Measurements from ENCODE around the gene LRRC18.

The LRRC18 gene

DNA sequence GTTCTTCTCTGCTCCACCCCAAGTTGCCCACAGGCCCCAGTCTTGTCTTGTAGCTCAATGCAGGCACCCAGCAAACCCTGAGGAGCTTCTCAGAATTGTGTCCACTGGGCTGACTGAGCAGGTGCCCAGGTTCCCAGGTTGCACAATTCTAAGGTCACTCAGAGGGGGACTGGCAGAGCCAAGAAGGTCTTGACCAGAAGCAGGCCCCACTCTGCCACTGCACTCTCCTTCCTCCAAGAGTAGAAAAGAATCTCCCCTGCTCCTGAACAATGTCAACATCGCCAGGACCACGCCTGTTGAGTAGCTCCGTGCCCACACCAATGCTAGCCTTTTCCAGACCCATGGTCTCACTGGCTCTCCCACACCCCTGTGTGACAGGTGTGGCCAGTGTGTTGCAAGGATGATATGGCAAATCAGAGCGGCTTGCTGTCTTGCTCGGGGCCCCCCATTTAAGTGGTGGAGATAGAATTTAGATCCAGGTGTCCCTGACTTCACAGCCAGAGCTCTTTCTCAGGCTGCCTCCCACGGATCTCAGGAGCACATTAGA lies 577 bp downstream of the LRRC18 start:
- Mint-ChIP-seq H3K4me1 (peaks cover 3% of the 10 kb centered on the region), H3K36me3 (peaks cover 20% of the 10 kb centered on the region), H3K27ac (no peak overlapping the region), H3K4me3 (no peak overlapping the region), H3K9me3 (no peaks in the 10 kb centered on the region), H3K27me3 (no peaks in the 10 kb centered on the region)
- no peak for DNase-seq (ENCODE audit: low spot score in 2 of 2)
- ATAC-seq (ENCODE audit: low read depth) = no peak

DNA sequence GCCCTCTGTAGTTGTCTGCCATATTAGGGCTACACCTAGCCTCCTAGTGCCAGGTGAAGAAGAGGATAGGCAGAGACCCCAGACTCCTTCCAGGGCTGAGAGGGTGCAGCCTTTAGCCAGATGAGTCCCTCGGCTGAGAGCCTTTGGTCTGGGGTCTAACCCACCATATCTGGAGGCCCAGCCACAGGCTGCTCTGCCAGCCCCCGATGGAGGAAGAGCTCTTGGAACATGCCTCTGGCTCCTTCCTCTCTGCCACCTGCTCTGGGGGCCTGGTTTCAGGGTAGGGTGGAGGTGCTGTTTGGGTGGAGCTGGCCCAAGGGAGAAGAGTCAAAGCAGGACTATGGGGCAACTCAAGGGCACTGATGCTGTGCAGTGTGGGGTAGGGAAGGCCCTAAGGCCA lies 1.4 kb downstream of the LRRC18 start:
- no peaks in the 10 kb centered on the region for H3K27me3 Mint-ChIP-seq
- ATAC-seq (ENCODE audit: low read depth) (no peak), DNase-seq (ENCODE audit: low spot score in 2 of 2) (no peak)
- no peaks in the 10 kb centered on the region for H3K9me3 Mint-ChIP-seq
- peaks cover 3% of the 10 kb centered on the region for H3K4me1 Mint-ChIP-seq
- H3K27ac Mint-ChIP-seq = no peak overlapping the region
- peaks cover 17% of the 10 kb centered on the region for H3K36me3 Mint-ChIP-seq
- no peak overlapping the region for H3K4me3 Mint-ChIP-seq

DNA sequence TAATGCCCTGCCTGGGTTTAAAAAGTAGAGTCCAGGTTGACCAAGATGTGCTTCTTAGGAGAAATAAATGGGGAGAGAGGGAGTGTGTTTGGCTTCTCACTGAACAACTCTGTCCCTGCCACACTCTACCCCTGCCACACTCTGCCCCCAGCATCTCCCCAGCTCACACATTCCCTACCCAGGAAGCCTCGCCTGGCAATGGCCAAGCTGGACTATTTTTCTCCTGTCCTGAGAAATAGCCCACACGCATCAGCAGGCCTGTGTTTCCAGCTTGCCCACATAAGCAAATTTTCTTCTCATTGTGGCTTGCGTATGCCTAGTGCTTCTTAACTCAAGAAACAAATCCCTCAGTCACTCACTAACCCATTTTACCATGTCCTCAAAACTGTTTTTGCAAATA lies 1.8 kb downstream of the LRRC18 start:
- Mint-ChIP-seq H3K27me3 (no peaks in the 10 kb centered on the region), H3K4me1 (peaks cover 4% of the 10 kb centered on the region), H3K27ac (peak overlapping the region; percentile 64), H3K9me3 (no peaks in the 10 kb centered on the region), H3K4me3 (no peak overlapping the region), H3K36me3 (peaks cover 15% of the 10 kb centered on the region)
- no peak for ATAC-seq (ENCODE audit: low read depth)
- no peak for DNase-seq (ENCODE audit: low spot score in 2 of 2)

DNA sequence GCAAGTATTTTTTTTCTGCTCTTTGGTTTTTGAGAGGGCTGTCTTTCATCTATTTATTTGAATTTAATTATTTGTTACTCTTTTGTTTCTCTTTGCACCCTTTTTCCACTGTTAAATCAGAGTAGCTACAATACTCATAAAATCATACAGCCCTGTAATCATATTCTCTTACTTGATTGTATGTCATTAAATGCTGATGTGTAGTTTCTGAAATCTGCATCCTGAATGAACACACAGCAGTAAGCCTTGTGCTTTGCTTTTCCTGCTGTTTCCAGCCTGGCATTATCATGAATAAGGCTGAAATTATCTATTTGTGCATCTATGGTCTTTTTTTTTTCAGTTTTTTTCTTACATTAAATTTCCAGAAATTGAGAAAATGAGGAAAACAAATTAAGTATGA lies 4.1 kb downstream of the LRRC18 start:
- Mint-ChIP-seq H3K4me1 (peaks cover 6% of the 10 kb centered on the region), H3K27ac (peak overlapping the region; percentile 53), H3K27me3 (no peaks in the 10 kb centered on the region), H3K4me3 (no peak overlapping the region), H3K36me3 (peaks cover 14% of the 10 kb centered on the region), H3K9me3 (no peaks in the 10 kb centered on the region)
- DNase-seq (ENCODE audit: low spot score in 2 of 2) = no peak
- no peak for ATAC-seq (ENCODE audit: low read depth)

DNA sequence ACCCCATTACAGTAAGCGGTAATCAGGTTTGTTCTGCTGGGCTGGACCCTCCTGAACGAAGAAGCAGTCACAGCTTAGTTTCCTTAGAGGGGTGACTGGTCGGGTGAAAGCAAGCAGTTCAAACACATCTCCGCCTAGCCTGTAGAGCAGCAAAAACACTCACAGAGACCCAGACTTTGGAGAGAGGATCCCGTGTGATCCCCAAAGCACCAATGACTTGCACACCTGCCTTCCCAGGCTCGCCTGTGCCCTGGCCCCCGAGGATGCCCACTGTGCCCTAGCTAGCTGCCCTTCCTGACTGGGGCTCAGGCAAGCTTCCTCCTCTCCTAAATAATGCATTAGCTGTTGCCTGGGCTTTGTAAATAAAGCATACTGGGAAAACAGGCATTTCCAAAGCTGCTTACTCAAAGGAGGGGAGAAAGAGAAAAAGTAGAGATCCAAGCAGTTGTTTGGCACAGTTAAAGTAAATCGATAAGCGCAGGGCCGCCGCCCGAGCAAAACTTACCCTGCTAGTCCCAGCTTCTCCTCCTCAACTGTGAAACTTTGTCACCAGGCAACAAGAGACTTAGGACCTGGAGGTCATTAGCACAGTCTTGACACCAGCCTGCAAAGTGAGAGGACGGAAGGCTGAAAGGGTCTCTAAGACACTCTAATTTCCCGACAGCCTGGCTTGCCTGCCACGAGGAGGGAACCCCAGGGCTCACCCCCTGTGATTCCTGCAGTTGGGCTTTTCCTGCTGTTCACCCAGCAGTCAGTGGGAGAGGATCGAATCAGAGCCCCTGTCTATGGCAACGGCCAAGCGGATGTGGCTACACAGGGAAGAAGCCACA lies 4.8 kb downstream of the LRRC18 start:
- DNase-seq (ENCODE audit: low spot score in 2 of 2) (no peak), ATAC-seq (ENCODE audit: low read depth) (no peak)
- Mint-ChIP-seq H3K36me3 (peaks cover 13% of the 10 kb centered on the region), H3K27me3 (no peaks in the 10 kb centered on the region), H3K4me3 (no peak overlapping the region), H3K9me3 (no peaks in the 10 kb centered on the region), H3K4me1 (peaks cover 5% of the 10 kb centered on the region), H3K27ac (peak overlapping the region; percentile 53)

DNA sequence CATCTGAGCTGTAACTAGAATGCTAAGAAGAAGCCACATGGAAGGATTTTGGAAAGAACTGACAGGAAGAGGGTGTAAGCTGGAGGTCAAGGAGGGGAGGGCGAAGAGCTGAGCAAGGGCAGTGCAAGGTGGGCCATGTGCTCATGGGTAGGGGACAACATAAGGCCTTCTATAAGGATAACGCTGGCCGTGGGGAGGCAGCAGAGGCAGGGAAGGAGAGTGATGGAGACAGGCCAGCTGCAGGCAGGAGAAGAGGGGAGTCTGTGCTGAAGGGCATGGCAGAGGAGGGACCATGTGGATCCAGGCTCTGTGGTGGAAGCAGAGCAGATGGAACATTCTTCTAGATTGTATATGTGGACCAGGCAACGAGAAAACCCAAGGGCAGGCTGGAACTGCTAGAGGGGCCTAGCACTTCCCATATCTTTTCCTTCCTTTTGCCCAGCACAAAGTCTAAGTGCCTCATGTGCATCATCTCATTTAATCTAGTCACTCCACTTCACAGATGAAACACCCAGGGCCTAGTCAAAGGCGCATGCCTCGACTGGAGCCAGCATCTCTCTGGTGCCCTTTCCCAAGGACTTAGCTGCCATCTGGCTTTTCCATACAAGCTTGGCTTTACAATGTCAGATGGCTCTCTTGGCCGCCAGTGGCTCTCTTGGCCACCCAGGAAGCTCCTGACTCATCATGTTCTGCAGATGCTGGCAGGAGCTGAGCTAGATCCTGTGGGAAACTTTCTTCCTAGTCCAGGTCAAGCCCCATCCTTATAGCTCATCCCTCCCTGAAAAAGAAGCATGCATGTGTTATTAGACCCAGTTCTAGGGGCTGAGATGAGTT lies 6.6 kb downstream of the LRRC18 start:
- DNase-seq (ENCODE audit: low spot score in 2 of 2) (no peak), ATAC-seq (ENCODE audit: low read depth) (no peak)
- Mint-ChIP-seq H3K9me3 (no peaks in the 10 kb centered on the region), H3K36me3 (peaks cover 22% of the 10 kb centered on the region), H3K4me1 (peaks cover 8% of the 10 kb centered on the region), H3K4me3 (no peak overlapping the region), H3K27me3 (no peaks in the 10 kb centered on the region), H3K27ac (no peak overlapping the region)

DNA sequence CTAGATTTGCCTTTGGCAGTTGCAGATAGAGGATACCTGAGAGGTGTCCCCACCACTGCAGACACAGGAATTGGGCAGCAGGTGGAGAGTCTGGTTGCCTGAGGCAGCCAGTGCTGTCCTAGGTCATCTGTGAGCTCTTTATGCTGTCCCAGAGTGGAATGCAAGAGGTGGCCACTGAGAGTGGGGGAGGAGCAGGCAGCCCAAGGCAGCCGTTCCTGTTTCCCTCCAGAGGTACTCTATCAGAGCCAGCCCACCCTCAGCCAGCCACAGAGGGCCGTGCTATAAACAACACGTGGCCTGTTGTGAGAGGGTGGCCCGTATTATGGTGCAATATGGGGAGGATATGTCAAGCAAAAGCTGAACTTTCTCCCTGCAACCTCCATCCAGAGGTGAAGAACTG lies 8.5 kb downstream of the LRRC18 start:
- no peaks in the 10 kb centered on the region for H3K9me3 Mint-ChIP-seq
- ATAC-seq (ENCODE audit: low read depth) = no peak

DNA sequence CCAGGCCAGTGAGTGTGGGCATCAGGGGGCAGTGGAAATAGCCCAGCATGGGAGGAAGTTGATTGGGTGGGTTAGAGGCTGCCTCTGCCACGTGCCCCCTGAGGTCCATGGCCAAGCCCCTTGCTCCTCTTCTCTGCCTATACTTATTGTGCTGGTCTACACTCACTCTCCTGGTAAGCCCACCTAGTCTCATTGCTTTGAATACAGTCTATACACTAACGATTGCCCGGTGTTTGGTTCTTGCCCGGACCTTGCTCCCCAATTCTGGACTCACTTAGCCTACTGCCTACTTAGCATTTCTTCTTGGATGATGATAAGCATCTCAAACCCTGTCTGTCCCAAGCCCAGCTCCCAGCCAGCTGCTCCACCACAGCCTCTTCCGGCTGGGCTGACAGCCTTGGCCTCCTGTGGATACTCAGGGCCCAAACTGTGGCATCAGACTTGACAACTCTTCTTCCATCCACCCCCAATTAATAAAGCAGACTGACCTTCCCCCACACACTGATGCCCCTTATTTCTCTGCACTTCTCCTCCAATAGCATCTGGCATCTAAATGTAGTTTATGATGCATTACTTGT lies 10.1 kb downstream of the LRRC18 start:
- H3K27ac Mint-ChIP-seq = peak overlapping the region; percentile 82

More for the DNA sequence above, 8.5 kb downstream of the LRRC18 start:
- Mint-ChIP-seq H3K27ac (no peak overlapping the region), H3K36me3 (peaks cover 21% of the 10 kb centered on the region), H3K4me3 (no peak overlapping the region), H3K4me1 (peaks cover 8% of the 10 kb centered on the region), H3K27me3 (no peaks in the 10 kb centered on the region)
- no peak for DNase-seq (ENCODE audit: low spot score in 2 of 2)

DNA sequence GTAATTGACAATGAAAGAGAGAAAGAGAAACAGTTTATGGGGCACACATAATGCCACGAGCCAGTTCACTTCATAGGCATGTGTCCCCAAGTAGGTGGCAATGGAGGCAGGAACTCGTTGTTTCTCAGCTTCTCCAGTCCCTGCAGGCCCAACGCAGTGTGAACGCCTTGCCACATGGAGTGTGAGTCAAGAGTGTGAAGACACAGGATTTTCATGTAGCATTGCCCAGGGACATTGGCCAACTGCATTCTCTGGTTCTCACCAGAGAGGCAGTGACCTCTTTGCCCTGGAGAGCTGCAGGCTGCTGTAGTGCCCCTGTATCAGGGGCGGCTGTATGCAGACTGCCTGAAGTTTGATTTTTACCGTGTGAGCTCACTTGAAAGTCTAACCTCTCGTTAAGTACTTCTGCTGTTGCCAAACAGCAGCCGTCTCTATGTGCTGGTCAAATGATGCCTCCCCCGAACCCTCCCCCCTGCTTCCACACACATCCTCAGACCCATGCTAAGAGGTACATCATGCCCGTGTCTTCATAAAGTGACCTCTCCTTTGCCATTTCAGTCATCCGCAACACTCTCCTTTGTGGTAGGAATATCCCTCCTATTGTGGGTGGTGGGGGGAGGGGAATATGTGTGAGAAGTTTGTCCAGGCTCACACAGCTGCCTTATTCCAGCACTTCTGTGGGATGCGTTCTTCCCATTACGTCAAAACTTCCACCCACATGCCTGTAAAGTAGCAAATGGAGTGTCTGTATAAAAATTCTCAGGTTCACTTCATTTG lies 12.7 kb downstream of the LRRC18 start:
- no peaks in the 10 kb centered on the region for H3K9me3 Mint-ChIP-seq
- DNase-seq (ENCODE audit: low spot score in 2 of 2) (no peak), ATAC-seq (ENCODE audit: low read depth) (no peak)
- no peak overlapping the region for H3K27ac Mint-ChIP-seq
- H3K4me3 Mint-ChIP-seq = no peak overlapping the region
- H3K4me1 Mint-ChIP-seq = peaks cover 5% of the 10 kb centered on the region
- no peaks in the 10 kb centered on the region for H3K27me3 Mint-ChIP-seq
- peaks cover 23% of the 10 kb centered on the region for H3K36me3 Mint-ChIP-seq

More for the DNA sequence above, 10.1 kb downstream of the LRRC18 start:
- DNase-seq (ENCODE audit: low spot score in 2 of 2) (no peak), ATAC-seq (ENCODE audit: low read depth) (no peak)
- H3K36me3 Mint-ChIP-seq = peaks cover 23% of the 10 kb centered on the region
- H3K4me1 Mint-ChIP-seq = peaks cover 8% of the 10 kb centered on the region
- no peak overlapping the region for H3K4me3 Mint-ChIP-seq
- H3K9me3 Mint-ChIP-seq = no peaks in the 10 kb centered on the region
- no peaks in the 10 kb centered on the region for H3K27me3 Mint-ChIP-seq

DNA sequence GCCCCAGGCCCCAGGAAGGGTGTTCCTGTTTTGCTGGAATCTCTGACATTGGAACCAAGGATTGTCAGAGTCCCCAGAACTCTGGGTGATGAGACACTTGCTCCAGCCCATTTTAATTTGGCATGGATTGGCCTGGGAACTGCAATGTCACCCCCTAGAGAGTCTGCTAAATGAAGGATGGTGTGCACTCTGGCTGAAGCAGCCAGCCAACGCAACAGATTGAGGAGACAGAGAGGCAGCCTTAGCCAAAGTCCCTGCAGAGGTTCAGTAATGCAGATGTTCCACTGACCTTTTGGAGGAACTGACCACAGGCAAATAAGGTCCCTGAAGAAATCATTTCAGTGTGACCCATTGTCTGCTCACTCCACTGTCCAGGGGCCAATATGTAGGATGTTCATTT lies 13.4 kb downstream of the LRRC18 start:
- peaks cover 23% of the 10 kb centered on the region for H3K36me3 Mint-ChIP-seq

DNA sequence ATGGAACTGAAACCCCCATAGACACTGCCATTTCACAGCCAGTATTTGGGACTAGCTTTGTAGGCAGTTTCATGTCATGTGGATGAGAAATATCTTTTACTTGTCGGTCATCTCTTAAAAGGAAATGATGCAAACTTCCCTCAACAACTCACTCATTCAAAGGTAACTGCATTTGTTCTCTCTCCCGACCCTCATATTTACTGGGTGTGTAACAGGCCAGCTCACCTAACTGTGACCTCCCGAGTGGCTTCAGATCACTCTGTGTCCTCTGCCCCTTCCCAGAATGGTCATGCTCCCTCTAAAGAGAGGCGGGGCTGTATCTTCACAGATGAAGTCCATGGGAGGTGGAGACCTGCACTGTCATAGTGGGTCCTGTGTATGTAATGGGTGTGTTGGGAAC lies 14.7 kb downstream of the LRRC18 start:
- peak overlapping the region; percentile 84 for H3K27ac Mint-ChIP-seq

More for the DNA sequence above, 13.4 kb downstream of the LRRC18 start:
- no peaks in the 10 kb centered on the region for H3K9me3 Mint-ChIP-seq
- peaks cover 5% of the 10 kb centered on the region for H3K4me1 Mint-ChIP-seq
- no peak for DNase-seq (ENCODE audit: low spot score in 2 of 2)
- ATAC-seq (ENCODE audit: low read depth) = no peak
- H3K4me3 Mint-ChIP-seq = no peak overlapping the region
- H3K27me3 Mint-ChIP-seq = no peaks in the 10 kb centered on the region
- no peak overlapping the region for H3K27ac Mint-ChIP-seq

DNA sequence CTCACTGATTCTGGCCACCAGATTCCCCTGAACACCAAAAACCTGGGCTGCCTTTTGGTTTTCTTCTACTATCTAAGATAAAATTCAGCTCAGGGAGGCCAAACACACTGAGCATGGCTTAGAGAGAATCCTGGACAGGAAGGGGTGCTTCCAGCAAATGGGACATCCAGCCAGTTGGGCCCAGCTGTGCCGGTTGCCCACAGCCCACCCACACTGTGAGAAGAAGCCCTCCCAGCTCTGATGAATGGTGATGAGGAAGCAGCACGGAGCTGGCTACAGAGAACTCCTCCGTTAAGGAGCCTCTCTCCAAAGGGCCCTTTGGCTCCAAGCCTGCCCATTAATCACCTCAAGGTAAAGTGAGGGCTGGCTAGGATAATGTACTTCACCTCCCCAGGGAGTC lies 15.9 kb downstream of the LRRC18 start:
- Mint-ChIP-seq H3K27ac (no peak overlapping the region), H3K27me3 (no peaks in the 10 kb centered on the region), H3K4me1 (peaks cover under 1% of the 10 kb centered on the region), H3K4me3 (no peak overlapping the region), H3K9me3 (no peaks in the 10 kb centered on the region), H3K36me3 (peaks cover 15% of the 10 kb centered on the region)
- DNase-seq (ENCODE audit: low spot score in 2 of 2) (no peak), ATAC-seq (ENCODE audit: low read depth) (no peak)

More for the DNA sequence above, 14.7 kb downstream of the LRRC18 start:
- Mint-ChIP-seq H3K27me3 (no peaks in the 10 kb centered on the region), H3K4me1 (peaks cover 4% of the 10 kb centered on the region), H3K36me3 (peaks cover 20% of the 10 kb centered on the region), H3K4me3 (no peak overlapping the region), H3K9me3 (no peaks in the 10 kb centered on the region)
- no peak for ATAC-seq (ENCODE audit: low read depth)
- DNase-seq (ENCODE audit: low spot score in 2 of 2) = no peak

DNA sequence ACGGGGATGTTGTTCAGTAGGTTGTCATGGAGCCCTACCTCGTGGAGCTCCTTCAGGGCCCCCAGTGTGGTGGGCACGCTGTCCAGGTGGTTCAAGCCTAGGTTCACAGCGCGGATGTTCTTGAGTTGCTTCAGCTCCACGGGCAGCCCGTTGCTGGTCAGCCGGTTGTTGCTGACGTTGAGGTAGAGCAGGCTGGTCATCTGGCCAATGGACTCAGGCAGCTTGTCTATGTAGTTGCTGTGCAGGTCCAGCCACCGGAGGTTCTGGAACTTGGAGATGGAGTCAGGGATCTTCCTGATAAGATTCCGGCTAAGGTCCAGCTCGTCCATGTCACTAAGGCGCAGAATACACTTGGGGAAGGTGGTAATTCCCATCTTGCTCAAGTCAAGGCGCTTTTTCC lies 26.0 kb downstream of the LRRC18 start:
- DNase-seq (ENCODE audit: low spot score in 2 of 2) (no peak), ATAC-seq (ENCODE audit: low read depth) (no peak)
- Mint-ChIP-seq H3K9me3 (no peaks in the 10 kb centered on the region), H3K27ac (peak overlapping the region; percentile 45), H3K36me3 (peaks cover 46% of the 10 kb centered on the region), H3K4me1 (peaks cover 2% of the 10 kb centered on the region), H3K4me3 (no peak overlapping the region), H3K27me3 (no peaks in the 10 kb centered on the region)
